Panc1 (cell line): ENCODE measurements around the gene LRRC71.

Experiments
- TCF7L2 ChIP-seq: IDR thresholded peaks from 2 replicates; pipeline ENCODE4 v1.6.1; 2011; ENCODE audit warnings: mild to moderate bottlenecking, low read depth, low read length, inconsistent platforms
- TF ChIP-seq, protein P1 (sequence below): fragments of 450-650 bp; IDR thresholded peaks from 2 replicates; pipeline ENCODE4 v1.5.1; 2017; ENCODE audit warnings: mild to moderate bottlenecking

DNA sequence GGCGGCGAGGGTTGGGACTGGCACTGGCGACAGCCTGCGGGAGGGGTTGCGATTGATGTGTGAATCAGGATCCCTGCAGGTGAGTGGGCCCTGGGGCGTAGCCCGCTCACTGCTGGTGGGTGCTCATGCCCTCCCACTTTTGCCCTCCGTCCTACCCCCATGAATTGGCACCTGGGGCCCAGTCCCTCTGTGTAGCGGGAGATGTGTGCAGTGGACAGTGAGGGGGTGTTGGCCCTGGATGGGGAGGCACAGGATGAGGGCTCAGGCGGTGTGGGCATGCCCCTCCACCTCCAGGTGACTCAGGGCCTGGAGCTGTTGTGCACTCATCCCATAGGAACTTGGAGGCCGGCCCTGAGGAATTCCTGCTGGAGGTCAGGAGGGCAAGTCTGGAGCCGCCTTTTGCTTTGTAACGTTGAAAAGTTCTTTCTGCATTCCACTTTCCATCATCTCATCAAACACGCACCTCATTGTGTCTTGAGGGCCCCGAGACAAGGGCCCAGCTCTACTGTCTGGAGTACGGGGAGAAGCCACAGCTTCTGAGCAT, 23.9 kb upstream of the LRRC71 start:
- TF ChIP-seq TCF7L2 = no peak; the same call in 1 of the 2 replicates
- TF ChIP-seq, protein P1, sequence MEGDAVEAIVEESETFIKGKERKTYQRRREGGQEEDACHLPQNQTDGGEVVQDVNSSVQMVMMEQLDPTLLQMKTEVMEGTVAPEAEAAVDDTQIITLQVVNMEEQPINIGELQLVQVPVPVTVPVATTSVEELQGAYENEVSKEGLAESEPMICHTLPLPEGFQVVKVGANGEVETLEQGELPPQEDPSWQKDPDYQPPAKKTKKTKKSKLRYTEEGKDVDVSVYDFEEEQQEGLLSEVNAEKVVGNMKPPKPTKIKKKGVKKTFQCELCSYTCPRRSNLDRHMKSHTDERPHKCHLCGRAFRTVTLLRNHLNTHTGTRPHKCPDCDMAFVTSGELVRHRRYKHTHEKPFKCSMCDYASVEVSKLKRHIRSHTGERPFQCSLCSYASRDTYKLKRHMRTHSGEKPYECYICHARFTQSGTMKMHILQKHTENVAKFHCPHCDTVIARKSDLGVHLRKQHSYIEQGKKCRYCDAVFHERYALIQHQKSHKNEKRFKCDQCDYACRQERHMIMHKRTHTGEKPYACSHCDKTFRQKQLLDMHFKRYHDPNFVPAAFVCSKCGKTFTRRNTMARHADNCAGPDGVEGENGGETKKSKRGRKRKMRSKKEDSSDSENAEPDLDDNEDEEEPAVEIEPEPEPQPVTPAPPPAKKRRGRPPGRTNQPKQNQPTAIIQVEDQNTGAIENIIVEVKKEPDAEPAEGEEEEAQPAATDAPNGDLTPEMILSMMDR = no peak
